ENCODE measurements around the gene LAMTOR5.
"Not testable (repeated sequence)": the region's sequence is repeated elsewhere in the genome, so short reads cannot be mapped to it uniquely, and the experiment has no call there.

LAMTOR5 gene

GRCh38 chr1:110425612-110426152 lies 18.2 kb upstream of the LAMTOR5 start:
- no peak for DNase-seq

DNA sequence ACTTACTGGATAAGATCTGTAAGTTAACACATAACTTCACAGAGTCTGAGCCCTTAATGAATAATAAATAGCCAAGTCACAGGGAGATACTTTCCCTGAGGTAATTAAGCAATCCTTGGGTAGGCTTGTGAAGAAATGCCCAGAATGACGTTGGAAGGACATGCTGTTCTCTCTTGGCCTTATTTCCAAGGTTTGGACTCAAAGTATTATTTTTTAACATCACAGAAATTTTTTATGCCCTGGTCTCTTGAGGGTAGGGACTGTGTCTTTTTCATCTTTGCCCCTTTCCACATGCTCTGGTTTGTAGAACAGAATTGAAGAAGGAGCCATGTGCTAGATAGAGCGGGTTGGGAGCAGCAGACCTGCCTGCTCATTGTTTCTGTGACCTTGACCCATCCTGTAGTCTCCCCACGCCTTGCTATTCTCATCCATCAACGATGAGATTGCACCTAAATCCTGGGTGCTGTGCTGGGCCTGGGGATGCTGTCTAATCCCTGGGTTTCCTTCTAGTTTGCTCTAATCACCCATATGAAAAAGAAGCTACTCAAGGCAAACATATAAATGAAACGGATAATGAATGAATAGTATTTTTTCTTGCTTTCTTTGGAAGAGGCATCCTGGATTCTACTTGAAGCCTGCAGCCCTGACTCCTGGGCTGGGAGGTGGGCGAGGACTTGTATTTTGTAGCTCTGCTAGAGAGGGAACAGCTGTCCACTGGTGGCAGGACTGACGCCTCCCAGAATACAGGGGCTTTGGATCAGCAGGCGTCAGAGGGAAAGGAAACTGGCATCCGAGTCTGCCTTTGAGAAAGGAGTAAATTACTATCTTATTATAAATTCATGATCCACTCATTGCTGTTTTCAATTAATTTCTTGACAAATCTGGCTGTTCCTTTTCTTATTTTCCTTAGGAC lies 17.5 kb upstream of the LAMTOR5 start:
- DNase-seq, result no peak

- DNase-seq, result no peak
These were observed 13.6 kb upstream of the LAMTOR5 start for GRCh38 chr1:110420874-110421793.

DNA sequence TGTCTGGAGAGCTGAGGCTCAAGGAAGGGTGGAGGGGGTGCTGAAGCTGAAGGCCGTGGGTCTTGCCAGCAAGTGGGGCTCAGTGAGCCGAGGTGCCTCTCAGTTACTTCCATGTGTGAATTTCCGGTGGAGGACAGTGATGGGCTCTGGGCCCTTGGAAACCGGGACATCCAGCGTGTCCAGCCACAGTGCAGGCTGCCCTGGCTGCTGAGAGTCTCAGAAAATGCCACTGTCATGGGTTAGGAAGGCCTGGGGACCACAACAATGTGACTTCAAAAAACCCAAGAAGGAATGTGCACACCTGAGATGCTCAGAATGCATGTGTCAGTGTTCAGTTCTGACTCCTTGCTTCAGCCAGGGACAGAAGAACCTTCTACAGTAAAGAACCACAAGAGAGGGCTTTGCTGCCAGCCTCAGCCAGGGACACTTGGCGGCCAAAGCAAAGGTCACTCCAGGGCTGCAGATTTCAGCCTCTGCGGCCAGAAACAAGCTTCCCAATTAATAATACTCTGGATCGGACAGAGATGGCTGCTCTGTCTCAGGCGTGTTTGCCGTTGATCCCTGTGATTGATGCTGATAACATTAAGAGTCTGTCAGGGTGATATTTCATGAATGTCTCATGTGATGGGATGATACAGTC lies 12.6 kb upstream of the LAMTOR5 start:
- no peak for DNase-seq

DNA sequence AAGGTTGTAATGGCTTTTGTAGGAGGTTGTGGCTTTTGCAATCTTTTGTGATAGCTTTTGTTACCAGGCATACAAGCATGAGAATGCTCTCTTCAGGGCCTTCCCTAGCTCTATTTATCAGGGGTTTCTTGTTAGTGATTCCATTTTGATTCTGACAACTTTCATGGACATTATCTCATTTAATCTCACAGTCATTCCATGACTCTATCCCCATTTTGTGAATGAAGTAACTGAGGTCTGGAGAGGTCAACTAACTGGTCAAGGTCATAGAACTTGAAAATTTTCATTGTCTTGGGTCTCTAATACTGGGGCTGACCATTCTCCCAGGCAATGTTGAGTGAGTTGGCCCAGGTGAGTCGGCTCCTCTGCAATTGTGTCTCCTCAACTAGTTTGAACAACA lies 11.2 kb upstream of the LAMTOR5 start:
- DNase-seq, result no peak

DNA sequence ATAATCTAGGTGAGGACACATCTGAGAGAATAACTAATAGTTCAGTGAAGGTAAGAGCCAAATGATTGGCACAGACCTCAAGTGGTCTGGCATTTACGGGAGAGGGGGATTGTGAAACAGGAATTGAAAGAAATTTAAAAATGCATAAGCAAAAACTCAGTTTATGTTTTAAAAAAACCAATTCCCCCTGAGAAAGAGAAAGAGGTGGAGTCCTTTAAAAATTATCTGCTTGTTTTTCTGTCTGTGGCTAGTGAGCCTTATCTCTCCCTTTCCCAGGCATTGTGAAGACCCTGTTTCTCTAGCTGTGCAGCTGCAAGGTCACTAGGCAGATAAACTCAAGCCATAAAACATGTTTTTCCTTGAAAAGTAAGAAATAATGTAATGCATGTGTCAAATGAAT lies 5.6 kb upstream of the LAMTOR5 start:
- DNase-seq, result not testable (repeated sequence)

DNA sequence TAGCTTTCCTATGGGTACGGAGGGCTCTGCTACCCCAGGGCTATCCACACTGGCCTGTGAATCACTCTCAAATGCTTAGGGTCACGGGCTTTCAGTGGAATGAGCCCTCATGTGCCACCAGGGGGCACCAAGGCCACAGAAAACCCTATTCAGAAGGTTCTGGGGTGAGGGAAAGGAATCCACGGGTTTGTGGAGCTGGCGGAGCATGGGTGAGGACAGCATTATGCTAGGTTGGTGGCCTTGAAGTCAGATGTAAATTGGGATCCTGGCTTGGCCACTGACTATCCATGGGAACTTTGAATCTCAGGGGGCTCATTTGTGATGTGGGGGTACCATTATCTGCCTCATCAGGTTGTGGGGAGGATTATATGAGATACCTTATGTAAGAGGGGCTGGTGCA lies 5.1 kb upstream of the LAMTOR5 start:
- peak; percentile 57 for DNase-seq

DNA sequence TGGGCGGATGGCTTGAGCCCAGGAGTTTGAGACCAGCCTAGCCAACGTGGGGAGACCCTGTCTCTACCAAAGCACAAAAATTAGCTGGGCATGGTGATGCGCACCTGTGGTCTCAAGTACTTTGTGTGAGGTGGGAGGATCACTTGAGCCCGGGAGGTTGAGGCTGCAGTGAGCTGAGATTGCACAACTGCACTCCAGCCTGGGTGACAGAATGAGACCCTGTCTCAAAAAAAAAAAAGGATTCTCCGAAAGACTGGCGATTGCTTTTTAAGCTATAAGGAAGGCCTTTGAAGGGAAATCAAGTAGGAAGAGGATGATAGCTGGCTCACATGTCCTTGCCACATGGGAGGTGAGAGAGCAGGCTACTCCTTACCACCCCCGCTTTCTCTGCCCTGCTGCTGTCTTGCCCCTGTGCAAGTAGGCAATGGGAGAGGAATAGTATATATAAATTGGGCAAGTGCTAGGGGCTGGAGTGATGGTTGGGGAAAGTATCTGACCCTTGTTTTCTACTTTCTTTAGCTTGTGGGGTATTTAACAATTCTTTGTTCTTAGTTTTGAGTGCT lies 3.8 kb upstream of the LAMTOR5 start:
- no peak for DNase-seq

DNA sequence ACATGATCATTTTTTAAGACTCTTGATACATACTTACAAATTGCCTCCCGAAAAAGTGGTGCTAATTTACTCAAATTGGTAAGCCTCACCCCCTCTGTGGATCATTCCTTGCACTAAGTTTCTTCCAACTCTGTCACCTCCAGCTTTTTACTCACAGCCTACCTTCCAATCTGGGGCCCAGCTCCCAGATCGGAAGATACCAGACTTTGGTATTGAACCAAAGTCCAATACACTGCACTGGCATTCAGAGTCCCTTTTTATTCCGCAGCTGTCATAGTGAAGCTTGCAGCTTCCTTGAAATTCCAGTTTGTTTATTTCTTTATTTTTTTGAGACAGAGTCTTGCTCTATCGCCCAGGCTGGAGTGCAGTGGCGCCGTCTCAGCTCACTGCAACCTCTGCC lies 1.8 kb upstream of the LAMTOR5 start:
- DNase-seq, result no peak

DNA sequence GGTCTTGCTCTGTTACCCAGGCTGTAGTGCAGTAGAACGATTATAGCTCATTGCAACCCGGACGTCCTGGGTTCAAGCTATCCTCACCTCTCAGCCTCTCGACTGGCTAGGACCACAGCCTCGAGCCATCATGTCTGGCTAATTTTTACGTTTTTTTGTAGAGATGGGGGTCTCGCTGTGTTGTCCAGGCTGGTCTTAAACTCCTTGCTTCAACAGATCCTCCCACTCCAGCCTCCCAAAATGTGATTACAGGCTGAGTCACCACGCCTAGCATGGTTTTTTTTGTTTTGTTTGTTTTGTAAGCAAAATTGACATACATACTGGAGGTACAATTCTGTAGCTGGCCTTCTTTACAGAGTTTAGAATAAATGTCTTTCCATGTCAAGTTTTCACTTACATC lies 994 bp upstream of the LAMTOR5 start:
- no peak for DNase-seq

DNA sequence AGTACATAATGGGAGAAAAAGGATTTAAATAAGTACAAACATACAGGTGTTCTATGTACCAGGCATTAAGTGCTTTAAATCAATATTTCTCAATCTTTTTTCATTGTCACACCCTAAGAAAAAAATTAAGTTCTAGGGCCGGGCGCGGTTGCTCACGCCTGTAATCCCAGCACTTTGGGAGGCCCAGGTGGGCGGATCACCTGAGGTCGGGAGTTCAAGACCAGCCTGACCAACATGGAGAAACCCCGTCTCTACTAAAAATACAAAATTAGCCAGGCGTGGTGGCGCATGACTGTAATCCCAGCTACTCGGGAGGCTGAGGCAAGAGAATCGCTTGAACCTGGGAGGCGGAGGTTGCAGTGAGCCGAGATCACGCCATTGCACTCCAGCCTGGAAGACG lies 1.1 kb downstream of the LAMTOR5 start:
- not testable (repeated sequence) for DNase-seq

GRCh38 chr1:110404401-110404800 lies 3.1 kb downstream of the LAMTOR5 start:
- DNase-seq, result no peak

DNA sequence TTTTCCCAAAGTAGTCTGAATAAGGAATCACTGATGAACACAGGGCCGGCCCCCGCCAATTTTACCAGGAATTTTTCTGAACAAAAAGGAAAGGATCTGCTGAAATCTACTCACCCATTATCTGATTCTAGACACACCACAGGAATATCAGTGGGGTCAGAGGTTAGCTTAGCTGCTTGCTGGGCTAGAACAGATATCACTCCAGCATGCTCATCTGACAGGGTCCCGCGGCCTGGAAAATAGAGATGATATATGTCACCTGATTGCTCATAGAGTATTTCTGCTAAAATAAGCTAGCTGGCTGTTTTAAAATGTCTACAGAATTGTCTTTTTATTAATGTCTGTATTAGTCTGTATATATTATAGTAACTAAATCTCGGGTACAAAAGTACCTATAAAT lies 3.7 kb downstream of the LAMTOR5 start:
- DNase-seq, result no peak

DNA sequence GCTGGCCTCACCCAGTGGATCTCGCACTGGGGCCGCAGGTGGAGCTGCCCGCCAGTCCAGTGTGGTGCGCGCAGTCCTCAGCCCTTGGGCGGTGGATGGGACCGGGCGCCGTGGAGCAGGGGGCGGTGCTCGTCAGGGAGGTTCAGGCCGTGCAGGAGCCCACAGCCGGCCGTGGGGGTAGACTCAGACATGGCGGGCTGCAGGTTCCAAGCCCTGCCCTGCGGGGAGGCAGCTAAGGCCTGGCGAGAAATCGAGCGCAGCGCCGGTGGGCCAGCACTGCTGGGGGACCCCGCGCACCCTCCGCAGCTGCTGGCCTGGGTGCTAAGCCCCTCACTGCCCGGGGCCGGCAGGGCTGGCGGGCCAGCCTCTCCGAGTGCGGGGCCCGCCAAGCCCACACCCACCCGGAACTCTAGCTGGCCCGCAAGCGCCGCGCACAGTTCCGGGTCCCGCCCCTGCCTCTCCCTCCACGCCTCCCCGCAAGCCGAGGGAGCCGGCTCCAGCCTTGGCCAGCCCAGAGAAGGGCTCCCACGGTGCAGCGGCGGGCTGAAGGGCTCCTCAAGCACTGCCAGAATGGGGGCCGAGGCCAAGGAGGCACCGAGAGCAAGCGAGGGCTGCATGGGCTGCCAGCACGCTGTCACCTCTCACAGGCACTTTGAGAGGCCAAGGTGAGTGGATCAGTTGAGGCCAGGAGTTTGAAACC lies 11.1 kb downstream of the LAMTOR5 start:
- DNase-seq, result not testable (repeated sequence)

DNA sequence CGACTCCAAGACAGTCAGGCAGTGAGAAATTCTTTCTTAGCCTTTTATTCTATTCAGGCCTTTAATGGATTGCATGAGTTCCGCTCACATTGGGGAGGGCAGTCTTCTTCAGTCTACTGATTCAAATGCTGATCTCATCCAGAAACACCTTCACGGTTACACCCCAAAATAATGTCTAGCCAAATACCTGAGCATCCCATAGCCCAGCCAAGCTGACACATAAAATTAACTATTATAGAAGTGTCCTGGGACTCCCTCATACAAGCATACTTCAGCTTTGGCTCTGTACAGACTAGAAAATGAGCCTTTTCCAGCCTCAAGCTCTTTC lies 13.0 kb downstream of the LAMTOR5 start:
- DNase-seq, result no peak

- DNase-seq, result no peak
These were observed 13.6 kb downstream of the LAMTOR5 start for GRCh38 chr1:110393691-110394492.

DNA sequence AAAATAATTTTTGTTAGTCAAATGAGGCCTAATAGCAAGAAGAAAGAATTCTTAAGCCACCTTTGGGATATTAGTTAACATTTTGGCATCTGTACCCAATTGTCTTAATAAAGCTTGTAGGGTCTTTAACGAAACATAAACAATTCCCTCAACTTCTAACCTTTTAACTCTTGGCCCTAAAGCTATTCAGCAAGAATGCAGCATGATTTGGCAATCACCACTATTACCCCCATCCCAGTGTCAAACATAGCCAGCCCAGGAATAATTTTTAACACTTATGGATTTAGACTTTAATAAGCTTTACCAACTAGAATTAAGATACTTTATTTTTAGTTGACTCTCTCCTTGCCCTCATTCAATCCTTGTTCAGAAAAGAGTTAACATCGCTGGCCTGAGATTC lies 14.2 kb downstream of the LAMTOR5 start:
- no peak for DNase-seq

GRCh38 chr1:110390692-110391245 lies 16.7 kb downstream of the LAMTOR5 start, which contains the start of gene SLC16A4:
Gene SLC16A4, minus strand, starts transcription at chr1:110391026. Its CDS starts 1,703 bp downstream, at chr1:110389323.
- DNase-seq, result no peak

DNA sequence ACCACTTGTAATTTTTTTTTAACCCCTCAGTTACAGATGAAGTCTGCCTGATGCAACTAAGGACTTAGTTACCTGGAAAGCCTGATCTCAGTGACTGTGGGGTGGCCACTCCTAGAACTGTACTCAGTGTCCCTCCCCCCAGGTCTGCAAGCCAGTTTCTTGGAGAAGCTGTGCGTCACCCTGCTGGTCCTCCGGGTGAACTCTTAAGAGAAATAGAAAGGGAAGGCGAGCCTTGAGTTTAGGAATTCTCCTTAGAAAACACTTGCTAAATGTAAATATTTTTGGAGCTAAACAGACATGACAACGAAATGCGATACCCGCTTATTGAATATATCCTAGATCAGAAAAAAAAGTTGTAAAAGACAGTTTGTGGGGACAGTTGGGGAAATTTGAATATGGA lies 17.4 kb downstream of the LAMTOR5 start:
- DNase-seq, result no peak

DNA sequence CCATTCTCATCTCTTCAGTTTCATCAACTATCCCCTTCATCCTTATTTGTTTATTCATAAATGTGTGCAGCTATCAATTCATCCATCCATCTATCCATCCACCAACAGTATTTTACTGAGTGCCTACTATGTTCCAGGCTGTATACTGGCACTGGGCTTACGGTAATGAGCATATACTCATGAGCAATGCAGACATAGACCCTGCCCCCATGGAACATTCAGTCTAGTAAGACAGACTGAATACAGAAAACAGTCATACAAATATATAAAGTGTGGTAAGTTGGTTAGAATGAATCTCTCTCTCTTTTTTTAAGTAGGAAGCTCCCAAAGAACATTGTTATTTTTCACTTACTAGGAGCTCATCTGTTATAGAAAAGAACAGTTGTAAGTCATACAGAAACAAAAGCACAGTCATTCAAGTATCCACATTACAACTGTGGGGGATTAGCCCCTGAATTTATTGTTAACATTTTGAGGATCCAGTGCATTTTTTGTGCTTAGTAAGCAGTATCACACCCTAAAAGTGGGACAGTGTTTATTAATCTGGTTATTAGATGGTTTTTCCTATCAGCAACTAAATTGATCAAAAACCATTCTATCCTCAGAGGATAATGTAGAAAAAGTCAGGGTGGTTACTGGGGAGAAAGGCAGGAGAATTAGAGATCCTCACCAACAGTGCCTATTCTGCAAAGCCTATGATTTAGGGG lies 20.3 kb downstream of the LAMTOR5 start:
- no peak for DNase-seq
